ENCODE results near the gene NKX2-4. TPM values are rescaled to one million over a fixed set of nuclear protein-coding genes. Genes with fewer than 3 reads are reported as not detected.
"Not testable (repeated sequence)": the region's sequence is repeated elsewhere in the genome, so short reads cannot be mapped to it uniquely, and the experiment has no call there.

NKX2-4 gene
- total RNA-seq, 4 donors from 2014 or later = not detected

DNA sequence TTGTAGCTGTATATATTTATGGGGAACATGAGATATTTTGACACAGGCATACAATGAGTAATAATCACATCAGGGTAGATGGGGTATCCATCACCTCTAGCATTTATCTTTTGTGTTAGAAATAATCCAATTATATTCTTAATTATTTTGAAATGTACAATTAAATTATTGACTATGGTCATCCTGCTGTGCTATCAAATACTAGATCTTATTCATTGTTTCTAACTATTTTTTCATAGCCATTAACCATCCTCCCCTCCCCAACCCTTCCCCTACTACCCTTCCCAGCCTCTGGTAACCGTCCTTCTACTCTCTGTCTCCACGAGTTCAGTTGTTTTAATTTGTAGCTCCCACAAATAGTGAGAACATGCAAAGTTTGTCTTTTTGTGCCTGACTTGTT, 28.5 kb downstream of the NKX2-4 start:
- in situ Hi-C loops (cut with MboI; ENCODE audit: low pct_ligation_motif_present in 1 of 4, low pct_unique_long_range_greater_than_20kb in 1 of 4, low sequenced_read_pairs in 3 of 4) (no loop called here), intact Hi-C loops (cut with DNase I; ENCODE audit: low total_unique reads) (no loop called here)
- TF ChIP-seq POLR2AphosphoS5 (IDR thresholded peaks at IDR 0.05) = no peak
- no peak for TF ChIP-seq EP300 (IDR thresholded peaks at IDR 0.05; ENCODE audit: low read depth)
- TF ChIP-seq, protein P1, sequence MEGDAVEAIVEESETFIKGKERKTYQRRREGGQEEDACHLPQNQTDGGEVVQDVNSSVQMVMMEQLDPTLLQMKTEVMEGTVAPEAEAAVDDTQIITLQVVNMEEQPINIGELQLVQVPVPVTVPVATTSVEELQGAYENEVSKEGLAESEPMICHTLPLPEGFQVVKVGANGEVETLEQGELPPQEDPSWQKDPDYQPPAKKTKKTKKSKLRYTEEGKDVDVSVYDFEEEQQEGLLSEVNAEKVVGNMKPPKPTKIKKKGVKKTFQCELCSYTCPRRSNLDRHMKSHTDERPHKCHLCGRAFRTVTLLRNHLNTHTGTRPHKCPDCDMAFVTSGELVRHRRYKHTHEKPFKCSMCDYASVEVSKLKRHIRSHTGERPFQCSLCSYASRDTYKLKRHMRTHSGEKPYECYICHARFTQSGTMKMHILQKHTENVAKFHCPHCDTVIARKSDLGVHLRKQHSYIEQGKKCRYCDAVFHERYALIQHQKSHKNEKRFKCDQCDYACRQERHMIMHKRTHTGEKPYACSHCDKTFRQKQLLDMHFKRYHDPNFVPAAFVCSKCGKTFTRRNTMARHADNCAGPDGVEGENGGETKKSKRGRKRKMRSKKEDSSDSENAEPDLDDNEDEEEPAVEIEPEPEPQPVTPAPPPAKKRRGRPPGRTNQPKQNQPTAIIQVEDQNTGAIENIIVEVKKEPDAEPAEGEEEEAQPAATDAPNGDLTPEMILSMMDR (IDR thresholded peaks at IDR 0.05) = no peak
- TF ChIP-seq POLR2A (IDR thresholded peaks at IDR 0.05) = no peak
- H3K9me3 ChIP-seq = no peaks in the 10 kb centered on the region
- 0 to 39% methylated on average over 1 to 2 of the region's 2 CpGs for WGBS, 2 donors (ENCODE audit: low coverage in 1 of 2)
- no peak overlapping the region for H3K27ac ChIP-seq
- no peak for DNase-seq
- peaks cover 0 to 48% (median 13%) of the 10 kb centered on the region in 4 donors for H3K36me3 ChIP-seq
- peaks cover 0 to 3% (median 0%) of the 10 kb centered on the region in 4 donors for H3K4me1 ChIP-seq
- H3K27me3 ChIP-seq = no peaks in the 10 kb centered on the region
- H3K4me3 ChIP-seq = no peak overlapping the region

DNA sequence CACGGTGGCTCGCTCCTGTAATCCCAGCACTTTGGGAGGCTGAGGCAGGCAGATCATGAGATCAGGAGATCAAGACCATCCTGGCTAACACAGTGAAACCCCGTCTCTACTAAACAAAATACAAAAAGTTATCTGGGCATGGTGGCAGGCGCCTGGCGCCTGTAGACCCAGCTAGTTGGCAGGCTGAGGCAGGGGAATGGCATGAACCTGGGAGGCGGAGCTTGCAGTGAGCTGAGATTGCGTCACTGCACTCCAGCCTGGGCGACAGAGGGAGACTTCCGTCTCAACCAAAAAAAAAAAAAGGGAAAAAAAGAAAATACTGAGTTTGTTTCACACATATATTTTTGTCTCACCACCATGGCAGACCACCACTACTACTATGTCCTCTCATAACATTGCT, 31.1 kb downstream of the NKX2-4 start:
- H3K4me3 ChIP-seq; H3K27ac ChIP-seq; H3K27me3 ChIP-seq; H3K9me3 ChIP-seq; H3K4me1 ChIP-seq; DNase-seq; in situ Hi-C loops (cut with MboI; ENCODE audit: low pct_ligation_motif_present in 1 of 4, low pct_unique_long_range_greater_than_20kb in 1 of 4, low sequenced_read_pairs in 3 of 4); intact Hi-C loops (cut with DNase I; ENCODE audit: low total_unique reads): not testable (repeated sequence)
- 91 to 93% methylated on average over 8 to 9 of the region's 9 CpGs for WGBS, 2 donors (ENCODE audit: low coverage in 1 of 2)
- peaks cover 0 to 56% (median 14%) of the 10 kb centered on the region in 4 donors for H3K36me3 ChIP-seq

GRCh38 chr20:21365771-21366170, 31.6 kb downstream of the NKX2-4 start:
- no peaks in the 10 kb centered on the region for H3K9me3 ChIP-seq
- no peak overlapping the region for H3K4me3 ChIP-seq
- no peak overlapping the region for H3K27ac ChIP-seq
- TF ChIP-seq POLR2A (IDR thresholded peaks at IDR 0.05) (no peak), POLR2AphosphoS5 (IDR thresholded peaks at IDR 0.05) (no peak), EP300 (IDR thresholded peaks at IDR 0.05; ENCODE audit: low read depth) (no peak)
- TF ChIP-seq, protein P1 (IDR thresholded peaks at IDR 0.05) = no peak
- peaks cover 0 to 56% (median 14%) of the 10 kb centered on the region in 4 donors for H3K36me3 ChIP-seq
- DNase-seq = no peak
- intact Hi-C loops (cut with DNase I; ENCODE audit: low total_unique reads) (no loop called here), in situ Hi-C loops (cut with MboI; ENCODE audit: low pct_ligation_motif_present in 1 of 4, low pct_unique_long_range_greater_than_20kb in 1 of 4, low sequenced_read_pairs in 3 of 4) (no loop called here)
- H3K27me3 ChIP-seq = no peaks in the 10 kb centered on the region
- peaks cover 0 to 4% (median 0%) of the 10 kb centered on the region in 4 donors for H3K4me1 ChIP-seq
- 96 to 100% methylated on average over 3 of the region's 3 CpGs for WGBS, 2 donors (ENCODE audit: low coverage in 1 of 2)

GRCh38 chr20:21364413-21364812, 32.9 kb downstream of the NKX2-4 start:
- Histone ChIP-seq H3K27me3 (no peaks in the 10 kb centered on the region), H3K9me3 (no peaks in the 10 kb centered on the region), H3K27ac (no peak overlapping the region), H3K4me1 (peaks cover 0 to 8% (median 2%) of the 10 kb centered on the region in 4 donors), H3K4me3 (no peak overlapping the region), H3K36me3 (peaks cover 0 to 45% (median 13%) of the 10 kb centered on the region in 4 donors)
- TF ChIP-seq POLR2AphosphoS5 (IDR thresholded peaks at IDR 0.05) (no peak), EP300 (IDR thresholded peaks at IDR 0.05; ENCODE audit: low read depth) (no peak), POLR2A (IDR thresholded peaks at IDR 0.05) (no peak)
- TF ChIP-seq, protein P1 (IDR thresholded peaks at IDR 0.05) = no peak
- DNase-seq = no peak
- intact Hi-C loops (cut with DNase I; ENCODE audit: low total_unique reads) (no loop called here), in situ Hi-C loops (cut with MboI; ENCODE audit: low pct_ligation_motif_present in 1 of 4, low pct_unique_long_range_greater_than_20kb in 1 of 4, low sequenced_read_pairs in 3 of 4) (no loop called here)
- 90 to 94% methylated on average over 2 to 6 of the region's 6 CpGs for WGBS, 2 donors (ENCODE audit: low coverage in 1 of 2)

DNA sequence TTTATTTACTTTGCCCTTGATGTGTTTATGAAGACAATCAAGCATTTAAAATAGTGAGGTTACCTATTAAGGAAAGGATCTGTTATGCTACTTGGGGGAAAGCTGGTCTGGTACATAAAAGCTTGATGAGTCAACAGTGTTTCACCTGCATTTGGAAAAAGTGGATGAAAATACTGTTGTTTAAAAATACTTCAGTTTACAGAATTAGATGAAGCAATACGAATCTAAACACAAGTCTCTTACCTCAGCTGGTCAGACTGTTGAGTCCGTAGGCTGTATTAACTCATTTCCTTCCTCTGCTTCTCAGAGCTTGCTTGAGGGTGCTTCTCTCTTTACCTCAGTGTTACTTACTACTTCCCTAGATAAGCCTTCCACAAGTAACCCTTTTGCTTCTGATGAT, 36.1 kb downstream of the NKX2-4 start:
- no peak for DNase-seq
- no peak overlapping the region for H3K4me3 ChIP-seq
- no peaks in the 10 kb centered on the region for H3K27me3 ChIP-seq
- peaks cover 0 to 12% (median 2%) of the 10 kb centered on the region in 4 donors for H3K4me1 ChIP-seq
- no peak overlapping the region for H3K27ac ChIP-seq
- H3K36me3 ChIP-seq = peaks cover 0 to 29% (median 8%) of the 10 kb centered on the region in 4 donors
- H3K9me3 ChIP-seq = no peaks in the 10 kb centered on the region
- TF ChIP-seq POLR2AphosphoS5 (IDR thresholded peaks at IDR 0.05) = no peak
- no peak for TF ChIP-seq EP300 (IDR thresholded peaks at IDR 0.05; ENCODE audit: low read depth)
- TF ChIP-seq POLR2A (IDR thresholded peaks at IDR 0.05) = no peak
- TF ChIP-seq, protein P1 (IDR thresholded peaks at IDR 0.05) = no peak
- in situ Hi-C loops (cut with MboI; ENCODE audit: low pct_ligation_motif_present in 1 of 4, low pct_unique_long_range_greater_than_20kb in 1 of 4, low sequenced_read_pairs in 3 of 4) (no loop called here), intact Hi-C loops (cut with DNase I; ENCODE audit: low total_unique reads) (no loop called here)
- 59 to 60% methylated on average over 2 of the region's 2 CpGs for WGBS, 2 donors (ENCODE audit: low coverage in 1 of 2)
